Stimulated activated CD4-positive, alpha-beta T cell treated with anti-CD3 and anti-CD28 coated beads, Interleukin-12 subunit alpha, Interleukin-12 subunit beta, amount 100 ng/mL, for 24 hours (primary cell): ENCODE measurements around the gene MINDY2.

ENCODE experiments used
- DNase-seq, 2 experiments: peaks; one replicate each; pipeline ENCODE4 v3.0.0-alpha.2; 2020; ENCODE audit warnings: low read depth in 2 of 2

The MINDY2 gene

GRCh38 chr15:58770857-58771620, at the start of gene MINDY2:
Gene MINDY2, plus strand, starts transcription at chr15:58771302. Its CDS starts 94 bp downstream, at chr15:58771396.
- peak; percentile 90 to 95 for DNase-seq

- DNase-seq = no peak
Measured at GRCh38 chr15:58724466-58724865, 46.6 kb upstream of the MINDY2 start.

- DNase-seq = no peak
Measured at GRCh38 chr15:58726867-58727266, 44.2 kb upstream of the MINDY2 start.

- DNase-seq = no peak
Measured at GRCh38 chr15:58731756-58732535, 39.2 kb upstream of the MINDY2 start.

- DNase-seq = no peak
Measured at GRCh38 chr15:58732625-58733363, 38.3 kb upstream of the MINDY2 start.

GRCh38 chr15:58734859-58735258, 36.2 kb upstream of the MINDY2 start:
- DNase-seq = no peak

- DNase-seq = no peak
Measured at GRCh38 chr15:58736018-58736643, 35.0 kb upstream of the MINDY2 start.

- DNase-seq = no peak
Measured at GRCh38 chr15:58737298-58737697, 33.8 kb upstream of the MINDY2 start.

GRCh38 chr15:58738046-58738707, 32.9 kb upstream of the MINDY2 start:
- no peak for DNase-seq

- DNase-seq = no peak
Measured at GRCh38 chr15:58740436-58740835, 30.7 kb upstream of the MINDY2 start.

- no peak for DNase-seq
Measured at GRCh38 chr15:58741032-58741431, 30.1 kb upstream of the MINDY2 start.

GRCh38 chr15:58742022-58742813, 28.9 kb upstream of the MINDY2 start:
- no peak for DNase-seq

- DNase-seq = no peak
Measured at GRCh38 chr15:58742819-58743502, 28.1 kb upstream of the MINDY2 start.

- DNase-seq = no peak
Measured at GRCh38 chr15:58746174-58746573, 24.9 kb upstream of the MINDY2 start.

GRCh38 chr15:58748040-58748851, 22.9 kb upstream of the MINDY2 start:
- peak in 1 of 2 experiments; percentile 33 for DNase-seq

GRCh38 chr15:58748852-58749531, 22.1 kb upstream of the MINDY2 start:
- peak in 1 of 2 experiments; percentile 28 for DNase-seq

- DNase-seq = peak; percentile 97 to 99
Measured at GRCh38 chr15:58749532-58750337, 21.4 kb upstream of the MINDY2 start, which contains the start of gene ADAM10. Gene ADAM10, minus strand, starts transcription at chr15:58749707. Its CDS starts 173 bp downstream, at chr15:58749534.
